Peyer's patch (tissue), 4 donors: ENCODE results near the gene TSPEAR.

Experiments used
- CTCF ChIP-seq, 6 experiments: fragments of 450-650 bp in 4 of 6; fragments of 200-600 bp in 2 of 6; sonication (generic) in 1 of 6; IDR thresholded peaks; one replicate each; pipeline ENCODE4 v1.5.1; 2017 to 2019; ENCODE audit warnings: antibody characterized with exemption in 6 of 6, mild to moderate bottlenecking in 3 of 6, moderate library complexity in 1 of 6
- POLR2A ChIP-seq, 2 donors: fragments of 450-650 bp; IDR thresholded peaks; one replicate each; pipeline ENCODE4 v1.5.1; 2017; ENCODE audit warnings: antibody characterized with exemption in 2 of 2, mild to moderate bottlenecking in 2 of 2, moderate library complexity in 2 of 2

GRCh38 chr21:44751186-44751798, 39.9 kb upstream of the TSPEAR start:
- TF ChIP-seq CTCF (IDR thresholded peaks at IDR 0.05) = no peak
- TF ChIP-seq POLR2A (IDR thresholded peaks at IDR 0.05) = no peak
